ENCODE data around the gene ZC2HC1C.

The ZC2HC1C gene, protein sequence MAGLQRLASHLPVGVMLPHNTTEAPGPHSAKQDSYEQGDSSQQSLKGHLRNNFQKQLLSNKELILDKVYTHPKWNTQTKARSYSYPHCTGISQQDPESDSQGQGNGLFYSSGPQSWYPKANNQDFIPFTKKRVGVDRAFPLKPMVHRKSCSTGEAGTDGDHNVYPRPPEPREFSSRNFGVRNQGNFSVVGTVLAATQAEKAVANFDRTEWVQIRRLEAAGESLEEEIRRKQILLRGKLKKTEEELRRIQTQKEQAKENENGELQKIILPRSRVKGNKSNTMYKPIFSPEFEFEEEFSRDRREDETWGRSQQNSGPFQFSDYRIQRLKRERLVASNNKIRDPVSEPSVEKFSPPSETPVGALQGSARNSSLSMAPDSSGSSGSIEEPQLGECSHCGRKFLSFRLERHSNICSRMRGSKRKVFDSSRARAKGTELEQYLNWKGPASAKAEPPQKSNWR

DNA sequence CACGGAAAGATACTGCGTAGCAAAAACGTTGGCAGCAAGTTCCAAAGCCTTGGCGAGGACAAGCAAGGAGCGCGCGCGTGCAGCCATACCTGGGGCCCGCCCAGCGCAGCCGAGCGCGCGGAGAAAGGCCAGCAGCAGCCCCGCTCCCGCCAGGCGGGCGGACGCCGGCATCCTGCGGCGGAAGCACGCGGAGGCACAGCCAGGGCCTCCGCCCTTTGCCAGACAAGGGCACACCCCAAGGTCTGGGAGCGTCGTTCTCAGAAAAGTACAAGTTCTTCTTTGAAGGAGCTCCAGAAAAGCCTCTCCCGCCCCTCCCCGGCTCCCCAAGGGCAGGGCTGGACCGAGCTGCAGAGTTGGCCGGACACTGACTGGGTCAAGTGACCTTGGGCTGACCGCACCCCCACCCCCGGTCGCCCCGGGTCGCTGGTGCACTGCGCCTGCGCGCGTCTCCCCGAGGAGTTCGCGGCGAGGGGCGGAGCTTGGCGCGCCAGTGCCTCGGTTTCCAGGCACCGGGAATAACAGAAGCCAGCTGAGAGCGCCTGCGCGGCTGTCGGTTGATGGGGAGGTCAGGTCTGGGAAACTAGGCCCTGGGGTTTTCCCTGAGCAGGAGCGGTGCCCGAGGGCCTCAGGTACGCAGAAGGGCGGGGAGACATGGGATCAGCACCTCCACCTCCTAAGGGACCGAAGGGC, at the start of gene ZC2HC1C:
TSS of gene ZC2HC1C (plus strand) at position 521 of the 690 bp plus-strand sequence. CDS start 933 bp downstream, outside the sequence.
- H3K4me1 ChIP-seq (ENCODE audit: insufficient read depth, low read length) = 0 out of 2 replicates have a peak, but pooled peaks cover 4% of the 10 kb centered on the region
- H3K9ac ChIP-seq (ENCODE audit: low read depth, low read length) = peak within 1 kb of the TSS; percentile 95
- H3K36me3 ChIP-seq (ENCODE audit: insufficient read depth, low read length) = no peaks in the 10 kb centered on the region
- no peaks in the 10 kb centered on the region for H3K9me3 ChIP-seq (ENCODE audit: control insufficient read depth, insufficient read depth, low read length)

DNA sequence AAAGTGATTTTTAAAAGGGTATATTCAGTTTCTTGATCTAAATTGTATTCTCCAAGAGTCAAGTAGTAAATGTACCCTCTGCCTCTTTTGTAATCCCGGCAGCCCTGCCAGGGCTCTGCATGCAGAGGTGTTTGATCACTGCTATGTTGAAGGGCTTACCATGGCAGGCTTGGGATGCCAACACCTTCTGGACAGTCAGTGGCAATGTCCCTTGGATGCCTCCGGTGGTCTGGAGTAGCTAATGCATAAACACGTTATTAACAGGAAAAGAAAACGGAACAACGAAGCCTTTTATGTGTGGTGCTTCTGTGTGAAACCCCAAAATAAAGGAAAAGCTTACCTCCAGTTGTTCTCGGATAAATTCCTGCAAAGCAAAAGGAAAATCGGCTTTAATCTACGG, 46.8 kb upstream of the ZC2HC1C start:
- H3K9me3 ChIP-seq (ENCODE audit: control insufficient read depth, insufficient read depth, low read length) = no peaks in the 10 kb centered on the region
- H3K9ac ChIP-seq (ENCODE audit: low read depth, low read length) = no peak overlapping the region
- H3K36me3 ChIP-seq (ENCODE audit: insufficient read depth, low read length) = peaks cover 13% of the 10 kb centered on the region
- H3K4me1 ChIP-seq (ENCODE audit: insufficient read depth, low read length) = no peaks in the 10 kb centered on the region

DNA sequence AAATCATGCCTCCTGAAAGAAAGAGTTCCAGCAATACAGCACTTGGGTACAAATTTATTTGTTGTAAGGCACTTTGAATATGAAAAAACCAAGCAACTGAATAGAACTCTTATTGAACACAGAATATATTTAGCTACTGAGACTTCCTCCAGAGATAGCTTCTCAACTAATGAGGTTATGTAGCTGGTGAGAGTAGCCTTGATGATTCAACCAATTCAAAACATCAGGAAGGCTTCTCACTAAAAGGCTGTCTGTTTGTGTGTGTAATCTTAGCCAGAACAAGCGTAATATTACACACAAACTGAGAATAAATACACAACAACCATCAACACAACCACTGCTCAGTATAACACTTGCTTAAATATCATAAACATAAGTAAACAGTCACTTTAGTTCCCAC, 46.3 kb upstream of the ZC2HC1C start:
- Histone ChIP-seq H3K4me1 (ENCODE audit: insufficient read depth, low read length) (no peaks in the 10 kb centered on the region), H3K9me3 (ENCODE audit: control insufficient read depth, insufficient read depth, low read length) (no peaks in the 10 kb centered on the region), H3K36me3 (ENCODE audit: insufficient read depth, low read length) (peaks cover 10% of the 10 kb centered on the region), H3K9ac (ENCODE audit: low read depth, low read length) (no peak overlapping the region)

DNA sequence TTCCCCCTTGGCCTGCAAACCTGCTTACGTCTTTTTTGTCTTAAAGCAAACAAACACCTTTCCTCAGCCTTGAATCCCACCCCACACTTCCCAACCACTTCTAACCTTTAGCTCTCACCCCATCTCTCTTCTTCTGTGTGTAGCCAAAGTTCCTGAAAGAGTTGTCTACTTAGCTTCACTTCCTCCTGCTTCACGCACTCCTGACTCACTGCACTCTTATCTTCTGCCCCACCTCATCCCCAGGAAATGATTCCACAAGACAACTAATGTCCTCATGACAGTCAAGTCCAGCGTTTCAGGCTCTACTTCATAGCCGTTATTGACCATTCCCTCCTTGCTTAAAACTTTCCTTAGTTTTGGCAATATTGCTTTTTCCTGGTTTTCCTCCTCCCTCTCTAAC, 44.4 kb upstream of the ZC2HC1C start:
- H3K9me3 ChIP-seq (ENCODE audit: control insufficient read depth, insufficient read depth, low read length) = no peaks in the 10 kb centered on the region
- peaks cover 6% of the 10 kb centered on the region; the same call in 1 of the 2 replicates for H3K36me3 ChIP-seq (ENCODE audit: insufficient read depth, low read length)
- no peaks in the 10 kb centered on the region for H3K4me1 ChIP-seq (ENCODE audit: insufficient read depth, low read length)
- H3K9ac ChIP-seq (ENCODE audit: low read depth, low read length) = no peak overlapping the region

DNA sequence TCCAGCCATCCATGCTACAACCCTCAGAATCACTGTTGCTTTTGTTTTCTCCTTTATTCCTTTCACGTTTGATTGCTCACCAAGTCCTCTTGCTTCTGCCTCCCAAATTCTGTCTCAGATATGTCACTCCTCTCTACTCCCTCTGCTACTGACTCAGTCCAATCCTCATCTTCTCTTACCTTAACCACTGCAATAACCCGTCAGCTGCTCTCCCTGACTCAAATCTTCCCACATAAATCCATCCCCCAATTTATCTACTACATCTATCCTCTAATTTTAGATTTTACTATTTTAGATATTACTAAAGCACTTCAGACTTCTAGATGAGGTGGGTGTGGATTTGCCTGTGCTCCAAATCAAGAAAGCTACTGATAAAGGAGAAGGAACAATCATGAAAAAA, 43.6 kb upstream of the ZC2HC1C start:
- Histone ChIP-seq H3K9ac (ENCODE audit: low read depth, low read length) (no peak overlapping the region), H3K9me3 (ENCODE audit: control insufficient read depth, insufficient read depth, low read length) (no peaks in the 10 kb centered on the region), H3K36me3 (ENCODE audit: insufficient read depth, low read length) (peaks cover 6% of the 10 kb centered on the region), H3K4me1 (ENCODE audit: insufficient read depth, low read length) (no peaks in the 10 kb centered on the region)

DNA sequence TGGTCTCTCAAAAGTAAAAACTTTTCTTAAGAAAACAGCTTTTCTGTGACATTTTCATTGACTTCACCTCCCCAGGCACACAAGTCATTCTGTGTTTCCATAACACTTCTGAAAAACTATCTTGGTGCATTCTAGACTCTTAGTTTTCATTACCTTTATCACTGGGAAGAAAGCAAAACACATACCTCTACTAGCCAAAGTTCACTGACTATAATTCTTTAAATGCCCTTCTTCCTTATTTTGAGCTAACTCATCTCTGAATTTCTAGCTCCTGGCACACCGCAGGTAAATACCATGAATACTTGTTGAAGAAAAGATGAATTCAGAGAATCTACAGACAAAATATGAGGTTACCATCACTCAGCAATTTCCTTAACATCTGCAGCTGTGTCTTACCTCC, 39.3 kb upstream of the ZC2HC1C start:
- Histone ChIP-seq H3K9ac (ENCODE audit: low read depth, low read length) (no peak overlapping the region), H3K9me3 (ENCODE audit: control insufficient read depth, insufficient read depth, low read length) (no peaks in the 10 kb centered on the region), H3K36me3 (ENCODE audit: insufficient read depth, low read length) (peaks cover 5% of the 10 kb centered on the region), H3K4me1 (ENCODE audit: insufficient read depth, low read length) (no peaks in the 10 kb centered on the region)

DNA sequence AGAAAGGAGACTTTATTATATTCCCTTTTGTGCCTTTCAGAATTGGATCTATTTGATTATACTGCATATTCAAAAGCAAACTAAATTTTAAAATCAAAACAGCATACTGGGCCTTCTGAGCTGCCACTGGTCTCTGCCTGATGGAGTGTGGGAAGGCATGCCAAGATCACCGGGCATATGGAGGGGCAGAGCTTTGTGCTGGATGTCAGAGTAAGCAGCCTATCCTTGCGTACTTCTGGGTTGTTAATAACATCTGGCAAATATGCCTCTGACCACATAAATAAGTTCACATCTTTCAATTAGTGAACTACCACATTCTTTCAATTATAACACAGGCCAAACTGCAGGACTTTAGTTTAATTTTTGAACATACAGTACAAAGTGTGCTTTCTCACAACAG, 36.5 kb upstream of the ZC2HC1C start:
- H3K4me1 ChIP-seq (ENCODE audit: insufficient read depth, low read length) = no peaks in the 10 kb centered on the region
- no peak overlapping the region for H3K9ac ChIP-seq (ENCODE audit: low read depth, low read length)
- H3K9me3 ChIP-seq (ENCODE audit: control insufficient read depth, insufficient read depth, low read length) = no peaks in the 10 kb centered on the region
- H3K36me3 ChIP-seq (ENCODE audit: insufficient read depth, low read length) = peaks cover 5% of the 10 kb centered on the region

DNA sequence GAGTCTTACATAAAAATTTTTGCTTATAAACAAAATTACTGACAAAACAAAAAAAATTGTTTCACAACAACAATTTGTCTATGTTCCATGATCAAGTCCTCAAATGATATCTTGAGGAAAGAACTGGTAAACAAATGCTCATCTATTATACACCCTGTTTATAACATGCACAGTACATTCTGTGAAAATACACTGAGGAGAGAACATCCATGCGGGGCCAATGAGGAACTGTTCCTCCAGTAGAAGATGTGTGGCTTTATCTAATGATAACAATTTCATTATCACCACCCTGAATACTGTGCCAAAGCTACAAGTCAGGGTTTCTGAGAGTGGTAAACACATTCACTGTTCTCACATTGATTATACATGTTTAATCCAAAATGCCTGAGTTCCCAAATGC, 28.9 kb upstream of the ZC2HC1C start:
- Histone ChIP-seq H3K4me1 (ENCODE audit: insufficient read depth, low read length) (no peaks in the 10 kb centered on the region), H3K9ac (ENCODE audit: low read depth, low read length) (no peak overlapping the region), H3K36me3 (ENCODE audit: insufficient read depth, low read length) (no peaks in the 10 kb centered on the region; the same call in 1 of the 2 replicates), H3K9me3 (ENCODE audit: control insufficient read depth, insufficient read depth, low read length) (no peaks in the 10 kb centered on the region)

DNA sequence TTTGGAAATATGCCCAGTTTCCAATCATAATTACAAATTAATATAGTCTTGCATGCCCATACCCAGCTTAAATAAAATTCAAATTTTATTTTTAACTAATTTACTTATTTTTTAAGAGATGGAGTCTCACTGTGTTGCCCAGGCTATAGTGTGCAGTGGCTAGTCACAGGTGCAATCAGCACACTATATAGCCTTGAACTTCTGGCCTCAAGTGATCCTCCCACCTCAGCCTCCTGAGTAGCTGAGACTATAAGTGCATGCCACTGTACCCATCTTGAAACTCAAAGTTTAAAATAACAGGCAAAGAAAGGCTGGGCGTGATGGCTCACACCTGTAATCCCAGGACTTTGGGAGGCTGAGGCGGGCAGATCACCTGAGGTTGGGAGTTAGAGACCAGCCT, 28.5 kb upstream of the ZC2HC1C start:
- Histone ChIP-seq H3K36me3 (ENCODE audit: insufficient read depth, low read length) (no peaks in the 10 kb centered on the region; the same call in 1 of the 2 replicates), H3K4me1 (ENCODE audit: insufficient read depth, low read length) (no peaks in the 10 kb centered on the region), H3K9me3 (ENCODE audit: control insufficient read depth, insufficient read depth, low read length) (no peaks in the 10 kb centered on the region), H3K9ac (ENCODE audit: low read depth, low read length) (no peak overlapping the region)

DNA sequence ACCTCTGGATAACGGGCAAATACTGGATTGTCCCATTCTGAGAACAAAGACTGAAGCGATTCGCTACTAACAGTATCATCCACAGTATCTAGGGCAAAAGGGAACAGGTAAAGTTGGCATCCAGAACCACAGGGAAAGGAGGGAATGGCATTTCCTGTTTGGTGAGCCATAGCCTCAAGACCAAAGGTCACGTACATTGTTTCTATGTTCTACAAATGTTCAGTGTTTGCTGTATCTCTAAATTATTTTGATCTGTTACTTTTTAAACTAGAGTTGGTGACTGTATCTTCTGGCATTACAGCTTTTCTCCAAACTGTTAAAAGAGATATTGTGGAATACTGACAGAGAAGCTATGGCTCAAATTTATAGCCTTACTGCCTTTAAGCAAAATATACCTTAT, 27.8 kb upstream of the ZC2HC1C start:
- Histone ChIP-seq H3K9me3 (ENCODE audit: control insufficient read depth, insufficient read depth, low read length) (no peaks in the 10 kb centered on the region), H3K36me3 (ENCODE audit: insufficient read depth, low read length) (no peaks in the 10 kb centered on the region; the same call in 1 of the 2 replicates), H3K4me1 (ENCODE audit: insufficient read depth, low read length) (no peaks in the 10 kb centered on the region), H3K9ac (ENCODE audit: low read depth, low read length) (no peak overlapping the region)

DNA sequence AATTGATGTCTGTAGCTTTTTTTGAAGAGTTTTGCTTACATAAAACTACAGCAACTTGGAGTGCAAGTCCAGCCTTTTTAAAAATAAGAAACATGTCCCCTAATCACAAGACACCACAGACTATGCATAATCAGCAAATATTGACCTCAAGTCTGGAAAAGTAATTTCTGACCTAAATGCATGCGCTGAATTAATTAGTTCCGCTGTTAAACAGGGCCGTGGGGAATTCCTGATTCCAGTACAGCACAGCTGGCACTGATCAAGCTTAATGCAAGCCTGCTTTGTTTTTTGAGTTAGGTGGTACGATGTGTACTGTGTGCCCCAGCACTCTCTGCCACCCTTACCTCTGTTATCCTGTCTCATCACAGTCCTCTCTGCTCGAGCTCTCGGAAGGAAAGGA, 27.4 kb upstream of the ZC2HC1C start:
- Histone ChIP-seq H3K4me1 (ENCODE audit: insufficient read depth, low read length) (no peaks in the 10 kb centered on the region), H3K36me3 (ENCODE audit: insufficient read depth, low read length) (no peaks in the 10 kb centered on the region; the same call in 1 of the 2 replicates), H3K9me3 (ENCODE audit: control insufficient read depth, insufficient read depth, low read length) (no peaks in the 10 kb centered on the region), H3K9ac (ENCODE audit: low read depth, low read length) (no peak overlapping the region)

DNA sequence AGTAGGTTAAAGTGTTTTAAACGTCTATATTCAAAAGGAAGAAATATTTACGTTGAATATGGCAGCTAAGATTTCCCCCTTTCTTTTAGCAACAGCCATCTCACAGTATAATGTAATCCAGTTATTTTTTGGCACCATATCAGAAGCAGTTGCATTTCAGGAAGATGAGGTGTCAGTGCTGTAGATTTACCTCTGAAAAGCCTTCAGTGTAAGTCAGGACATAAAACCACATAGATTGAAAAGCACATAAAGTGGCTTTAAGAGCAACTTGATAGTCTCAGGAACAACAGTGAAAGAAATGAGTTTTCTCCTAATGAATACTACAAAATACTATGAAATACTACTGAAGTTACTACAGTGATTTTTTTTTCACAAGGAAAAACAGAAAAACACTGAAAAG, 25.1 kb upstream of the ZC2HC1C start:
- H3K36me3 ChIP-seq (ENCODE audit: insufficient read depth, low read length) = no peaks in the 10 kb centered on the region
- no peak overlapping the region for H3K9ac ChIP-seq (ENCODE audit: low read depth, low read length)
- H3K9me3 ChIP-seq (ENCODE audit: control insufficient read depth, insufficient read depth, low read length) = no peaks in the 10 kb centered on the region
- no peaks in the 10 kb centered on the region for H3K4me1 ChIP-seq (ENCODE audit: insufficient read depth, low read length)

DNA sequence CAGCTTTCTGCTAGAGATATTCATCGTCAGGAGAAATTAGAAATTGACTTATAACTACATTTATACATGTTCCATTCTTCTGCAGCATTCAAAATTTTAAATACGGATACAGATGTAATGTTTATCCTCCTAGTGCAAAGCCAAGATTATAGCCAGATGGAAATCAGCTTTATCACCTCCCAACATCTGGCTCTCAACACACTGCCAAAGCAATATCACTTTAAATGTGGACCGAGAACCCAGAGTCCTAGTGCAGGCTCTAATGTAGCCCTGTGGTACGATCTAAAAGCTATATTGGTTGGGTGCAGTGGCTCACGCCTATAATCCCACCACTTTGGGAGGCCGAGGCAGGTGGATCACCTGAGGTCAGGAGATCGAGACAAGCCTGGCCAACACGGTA, 24.7 kb upstream of the ZC2HC1C start:
- H3K9me3 ChIP-seq (ENCODE audit: control insufficient read depth, insufficient read depth, low read length) = no peaks in the 10 kb centered on the region
- H3K9ac ChIP-seq (ENCODE audit: low read depth, low read length) = no peak overlapping the region
- H3K36me3 ChIP-seq (ENCODE audit: insufficient read depth, low read length) = no peaks in the 10 kb centered on the region
- no peaks in the 10 kb centered on the region for H3K4me1 ChIP-seq (ENCODE audit: insufficient read depth, low read length)

DNA sequence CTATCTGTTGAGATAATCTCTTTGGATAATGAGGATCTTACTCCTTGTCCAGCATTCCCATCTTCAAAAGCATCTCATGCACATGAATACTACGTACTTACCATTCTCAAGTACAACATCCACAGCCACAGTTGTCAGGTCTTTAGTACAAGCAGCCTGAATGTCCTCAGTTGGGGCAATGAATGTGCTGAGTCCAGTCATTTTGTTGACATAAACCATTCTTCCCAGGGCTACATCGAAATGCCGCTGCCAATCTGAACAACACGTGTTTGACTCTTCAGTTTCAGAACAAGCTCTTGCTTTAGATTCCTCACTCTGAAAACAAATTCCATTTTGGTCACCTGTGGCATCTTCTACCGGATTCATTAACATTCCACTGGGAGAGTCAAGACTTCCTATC, 23.2 kb upstream of the ZC2HC1C start:
- Histone ChIP-seq H3K4me1 (ENCODE audit: insufficient read depth, low read length) (no peaks in the 10 kb centered on the region), H3K9me3 (ENCODE audit: control insufficient read depth, insufficient read depth, low read length) (no peaks in the 10 kb centered on the region), H3K36me3 (ENCODE audit: insufficient read depth, low read length) (no peaks in the 10 kb centered on the region), H3K9ac (ENCODE audit: low read depth, low read length) (no peak overlapping the region)

DNA sequence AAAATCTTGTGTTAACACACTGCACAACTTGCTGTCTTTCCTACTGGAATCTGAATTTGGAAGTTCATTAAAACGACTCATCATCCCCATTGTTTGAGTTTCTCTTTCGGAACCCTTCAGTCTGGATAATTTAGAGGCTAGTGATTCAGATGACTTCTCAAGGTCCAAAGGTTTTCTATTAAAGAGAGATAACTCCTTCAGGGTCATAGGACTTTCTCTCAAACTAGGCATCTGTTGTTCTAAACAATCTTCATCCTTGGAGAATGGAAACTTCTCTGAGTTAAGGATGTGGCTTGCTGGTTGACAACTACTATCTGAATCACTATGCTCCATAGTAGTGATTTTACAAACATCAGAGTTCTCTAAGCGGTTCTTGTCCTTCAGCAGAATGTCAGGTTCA, 22.5 kb upstream of the ZC2HC1C start:
- H3K4me1 ChIP-seq (ENCODE audit: insufficient read depth, low read length) = no peaks in the 10 kb centered on the region
- H3K9me3 ChIP-seq (ENCODE audit: control insufficient read depth, insufficient read depth, low read length) = no peaks in the 10 kb centered on the region
- H3K9ac ChIP-seq (ENCODE audit: low read depth, low read length) = no peak overlapping the region
- H3K36me3 ChIP-seq (ENCODE audit: insufficient read depth, low read length) = no peaks in the 10 kb centered on the region
